ENCODE results near the gene NAV2.
A peak's percentile ranks its signal among the peaks of the same experiment; 100 is the strongest.

The NAV2 gene

DNA sequence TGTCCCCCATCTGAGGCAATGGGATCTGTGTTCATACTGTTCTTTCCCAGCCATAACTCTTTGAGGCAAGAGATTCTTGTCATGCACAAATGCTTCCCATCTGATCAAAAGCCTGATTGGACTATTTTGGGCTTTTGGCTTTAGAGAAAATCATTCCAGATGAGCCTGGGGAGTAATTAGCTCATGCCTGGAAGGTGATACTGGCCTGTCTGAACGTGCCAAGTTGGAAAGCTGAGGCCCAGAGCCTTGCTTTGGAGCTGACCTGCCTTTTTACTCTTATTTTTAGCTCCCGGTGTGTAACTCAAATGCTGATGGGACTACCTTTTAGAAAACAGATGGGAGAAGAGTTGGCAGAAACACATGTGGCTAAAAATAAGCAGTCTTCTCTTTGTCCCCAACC, 342.7 kb downstream of the NAV2 start:
- ATAC-seq: 0 out of 3 replicates have a peak, but pooled peaks have one; percentile 3
- TF ChIP-seq ZC3H10 (CRISPR knock-in tag; IDR thresholded peaks at IDR 0.05) (no peak), BACH2 (CRISPR knock-in tag; IDR thresholded peaks at IDR 0.05; ENCODE audit: borderline replicate concordance) (no peak), PPARA (CRISPR knock-in tag; IDR thresholded peaks at IDR 0.05; ENCODE audit: borderline replicate concordance) (no peak), RARB (CRISPR knock-in tag; IDR thresholded peaks at IDR 0.05) (no peak), ZNF70 (CRISPR knock-in tag; IDR thresholded peaks at IDR 0.05) (no peak), ZNF565 (CRISPR knock-in tag; conservative IDR thresholded peaks at IDR 0.05; ENCODE audit: low read depth) (no peak), OSR1 (CRISPR knock-in tag; IDR thresholded peaks at IDR 0.05) (no peak), CSDC2 (CRISPR knock-in tag; IDR thresholded peaks at IDR 0.05) (no peak), ISL1 (CRISPR knock-in tag; IDR thresholded peaks at IDR 0.05) (no peak), GLIS3 (CRISPR knock-in tag; IDR thresholded peaks at IDR 0.05) (no peak), SNAI2 (CRISPR knock-in tag; IDR thresholded peaks at IDR 0.05) (no peak), ZFP30 (CRISPR knock-in tag; IDR thresholded peaks at IDR 0.05) (no peak), ARNTL (CRISPR knock-in tag; IDR thresholded peaks at IDR 0.05; ENCODE audit: borderline replicate concordance, low read depth) (no peak), ESRRG (CRISPR knock-in tag; IDR thresholded peaks at IDR 0.05) (no peak), ZNF8 (CRISPR knock-in tag; IDR thresholded peaks at IDR 0.05) (no peak), TCF4 (CRISPR knock-in tag; IDR thresholded peaks at IDR 0.05; ENCODE audit: borderline replicate concordance) (no peak), ZFP3 (CRISPR knock-in tag; IDR thresholded peaks at IDR 0.05) (no peak)
- TF ChIP-seq, protein P1, sequence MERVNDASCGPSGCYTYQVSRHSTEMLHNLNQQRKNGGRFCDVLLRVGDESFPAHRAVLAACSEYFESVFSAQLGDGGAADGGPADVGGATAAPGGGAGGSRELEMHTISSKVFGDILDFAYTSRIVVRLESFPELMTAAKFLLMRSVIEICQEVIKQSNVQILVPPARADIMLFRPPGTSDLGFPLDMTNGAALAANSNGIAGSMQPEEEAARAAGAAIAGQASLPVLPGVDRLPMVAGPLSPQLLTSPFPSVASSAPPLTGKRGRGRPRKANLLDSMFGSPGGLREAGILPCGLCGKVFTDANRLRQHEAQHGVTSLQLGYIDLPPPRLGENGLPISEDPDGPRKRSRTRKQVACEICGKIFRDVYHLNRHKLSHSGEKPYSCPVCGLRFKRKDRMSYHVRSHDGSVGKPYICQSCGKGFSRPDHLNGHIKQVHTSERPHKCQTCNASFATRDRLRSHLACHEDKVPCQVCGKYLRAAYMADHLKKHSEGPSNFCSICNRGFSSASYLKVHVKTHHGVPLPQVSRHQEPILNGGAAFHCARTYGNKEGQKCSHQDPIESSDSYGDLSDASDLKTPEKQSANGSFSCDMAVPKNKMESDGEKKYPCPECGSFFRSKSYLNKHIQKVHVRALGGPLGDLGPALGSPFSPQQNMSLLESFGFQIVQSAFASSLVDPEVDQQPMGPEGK (CRISPR knock-in tag; IDR thresholded peaks at IDR 0.05; ENCODE audit: borderline replicate concordance): no peak
- TF ChIP-seq, protein P2, sequence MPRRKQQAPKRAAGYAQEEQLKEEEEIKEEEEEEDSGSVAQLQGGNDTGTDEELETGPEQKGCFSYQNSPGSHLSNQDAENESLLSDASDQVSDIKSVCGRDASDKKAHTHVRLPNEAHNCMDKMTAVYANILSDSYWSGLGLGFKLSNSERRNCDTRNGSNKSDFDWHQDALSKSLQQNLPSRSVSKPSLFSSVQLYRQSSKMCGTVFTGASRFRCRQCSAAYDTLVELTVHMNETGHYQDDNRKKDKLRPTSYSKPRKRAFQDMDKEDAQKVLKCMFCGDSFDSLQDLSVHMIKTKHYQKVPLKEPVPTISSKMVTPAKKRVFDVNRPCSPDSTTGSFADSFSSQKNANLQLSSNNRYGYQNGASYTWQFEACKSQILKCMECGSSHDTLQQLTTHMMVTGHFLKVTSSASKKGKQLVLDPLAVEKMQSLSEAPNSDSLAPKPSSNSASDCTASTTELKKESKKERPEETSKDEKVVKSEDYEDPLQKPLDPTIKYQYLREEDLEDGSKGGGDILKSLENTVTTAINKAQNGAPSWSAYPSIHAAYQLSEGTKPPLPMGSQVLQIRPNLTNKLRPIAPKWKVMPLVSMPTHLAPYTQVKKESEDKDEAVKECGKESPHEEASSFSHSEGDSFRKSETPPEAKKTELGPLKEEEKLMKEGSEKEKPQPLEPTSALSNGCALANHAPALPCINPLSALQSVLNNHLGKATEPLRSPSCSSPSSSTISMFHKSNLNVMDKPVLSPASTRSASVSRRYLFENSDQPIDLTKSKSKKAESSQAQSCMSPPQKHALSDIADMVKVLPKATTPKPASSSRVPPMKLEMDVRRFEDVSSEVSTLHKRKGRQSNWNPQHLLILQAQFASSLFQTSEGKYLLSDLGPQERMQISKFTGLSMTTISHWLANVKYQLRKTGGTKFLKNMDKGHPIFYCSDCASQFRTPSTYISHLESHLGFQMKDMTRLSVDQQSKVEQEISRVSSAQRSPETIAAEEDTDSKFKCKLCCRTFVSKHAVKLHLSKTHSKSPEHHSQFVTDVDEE (CRISPR knock-in tag; IDR thresholded peaks at IDR 0.05): no peak
- TF ChIP-seq, protein P3, sequence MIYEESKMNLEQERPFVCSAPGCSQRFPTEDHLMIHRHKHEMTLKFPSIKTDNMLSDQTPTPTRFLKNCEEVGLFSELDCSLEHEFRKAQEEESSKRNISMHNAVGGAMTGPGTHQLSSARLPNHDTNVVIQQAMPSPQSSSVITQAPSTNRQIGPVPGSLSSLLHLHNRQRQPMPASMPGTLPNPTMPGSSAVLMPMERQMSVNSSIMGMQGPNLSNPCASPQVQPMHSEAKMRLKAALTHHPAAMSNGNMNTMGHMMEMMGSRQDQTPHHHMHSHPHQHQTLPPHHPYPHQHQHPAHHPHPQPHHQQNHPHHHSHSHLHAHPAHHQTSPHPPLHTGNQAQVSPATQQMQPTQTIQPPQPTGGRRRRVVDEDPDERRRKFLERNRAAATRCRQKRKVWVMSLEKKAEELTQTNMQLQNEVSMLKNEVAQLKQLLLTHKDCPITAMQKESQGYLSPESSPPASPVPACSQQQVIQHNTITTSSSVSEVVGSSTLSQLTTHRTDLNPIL (CRISPR knock-in tag; IDR thresholded peaks at IDR 0.05; ENCODE audit: low read depth): no peak

DNA sequence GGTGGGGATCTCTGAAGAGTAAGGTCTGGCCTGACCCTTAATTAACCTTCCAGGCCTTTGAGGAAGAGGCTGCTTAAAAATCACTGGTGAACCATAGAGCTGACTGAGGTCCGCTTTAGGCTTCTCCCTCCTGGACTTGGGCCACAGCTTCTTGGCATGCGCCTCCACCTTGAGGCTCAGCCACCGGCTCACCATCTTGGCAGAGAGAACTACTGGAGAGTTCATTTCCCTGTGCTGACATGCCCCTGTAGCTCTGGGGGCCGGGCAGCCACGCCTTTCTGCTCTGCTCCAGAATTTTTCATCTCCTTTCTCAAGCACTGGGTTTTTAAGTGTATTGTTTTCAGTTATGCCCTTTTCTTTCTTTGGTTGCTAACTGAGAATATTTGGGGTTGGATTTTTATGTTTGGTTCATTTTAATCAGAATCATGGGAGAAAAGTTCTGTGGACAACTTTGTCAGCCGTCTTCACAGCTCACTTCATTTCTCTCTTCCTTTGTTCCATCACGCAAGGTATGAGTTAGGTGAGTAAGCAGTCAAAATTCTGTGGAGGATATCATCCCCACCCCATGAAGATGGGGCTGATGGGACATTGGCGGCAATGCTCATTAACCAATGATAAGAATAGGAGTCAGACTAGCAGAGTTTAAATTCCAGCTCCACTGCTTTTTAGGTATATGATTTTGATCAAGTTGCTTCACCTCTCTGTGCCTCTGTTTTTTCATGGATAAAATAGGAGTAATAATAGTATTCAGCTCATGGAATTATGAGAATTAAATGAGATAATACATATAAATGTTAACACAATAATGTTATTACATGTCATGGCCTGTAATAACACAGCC, 343.7 kb downstream of the NAV2 start:
- ATAC-seq: peak; percentile 11; the same call in 1 of the 3 replicates
- TF ChIP-seq RARB (CRISPR knock-in tag; IDR thresholded peaks at IDR 0.05) (no peak), ISL1 (CRISPR knock-in tag; IDR thresholded peaks at IDR 0.05) (no peak), PPARA (CRISPR knock-in tag; IDR thresholded peaks at IDR 0.05; ENCODE audit: borderline replicate concordance) (no peak), ZFP3 (CRISPR knock-in tag; IDR thresholded peaks at IDR 0.05) (no peak), ZFP30 (CRISPR knock-in tag; IDR thresholded peaks at IDR 0.05) (no peak), ZC3H10 (CRISPR knock-in tag; IDR thresholded peaks at IDR 0.05) (no peak), CSDC2 (CRISPR knock-in tag; IDR thresholded peaks at IDR 0.05) (no peak), ESRRG (CRISPR knock-in tag; IDR thresholded peaks at IDR 0.05) (no peak), ZNF8 (CRISPR knock-in tag; IDR thresholded peaks at IDR 0.05) (no peak), TCF4 (CRISPR knock-in tag; IDR thresholded peaks at IDR 0.05; ENCODE audit: borderline replicate concordance) (no peak), TOX (CRISPR knock-in tag; IDR thresholded peaks at IDR 0.05; ENCODE audit: borderline replicate concordance) (no peak), ZNF70 (CRISPR knock-in tag; IDR thresholded peaks at IDR 0.05) (no peak), ARNTL (CRISPR knock-in tag; IDR thresholded peaks at IDR 0.05; ENCODE audit: borderline replicate concordance, low read depth) (no peak), SNAI2 (CRISPR knock-in tag; IDR thresholded peaks at IDR 0.05) (no peak)
- TF ChIP-seq, protein P3 (CRISPR knock-in tag; IDR thresholded peaks at IDR 0.05; ENCODE audit: low read depth): no peak
- TF ChIP-seq, protein P2 (CRISPR knock-in tag; IDR thresholded peaks at IDR 0.05): no peak
- TF ChIP-seq, protein P1 (CRISPR knock-in tag; IDR thresholded peaks at IDR 0.05; ENCODE audit: borderline replicate concordance): no peak
- TF ChIP-seq, protein P4, sequence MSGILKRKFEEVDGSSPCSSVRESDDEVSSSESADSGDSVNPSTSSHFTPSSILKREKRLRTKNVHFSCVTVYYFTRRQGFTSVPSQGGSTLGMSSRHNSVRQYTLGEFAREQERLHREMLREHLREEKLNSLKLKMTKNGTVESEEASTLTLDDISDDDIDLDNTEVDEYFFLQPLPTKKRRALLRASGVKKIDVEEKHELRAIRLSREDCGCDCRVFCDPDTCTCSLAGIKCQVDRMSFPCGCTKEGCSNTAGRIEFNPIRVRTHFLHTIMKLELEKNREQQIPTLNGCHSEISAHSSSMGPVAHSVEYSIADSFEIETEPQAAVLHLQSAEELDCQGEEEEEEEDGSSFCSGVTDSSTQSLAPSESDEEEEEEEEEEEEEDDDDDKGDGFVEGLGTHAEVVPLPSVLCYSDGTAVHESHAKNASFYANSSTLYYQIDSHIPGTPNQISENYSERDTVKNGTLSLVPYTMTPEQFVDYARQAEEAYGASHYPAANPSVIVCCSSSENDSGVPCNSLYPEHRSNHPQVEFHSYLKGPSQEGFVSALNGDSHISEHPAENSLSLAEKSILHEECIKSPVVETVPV (CRISPR knock-in tag; IDR thresholded peaks at IDR 0.05): no peak

Data from SK-N-SH treated with all-trans-retinoic acid at 6 μM for 48 hours (cell line).